HG02763 (cell line): ENCODE results near the gene DDX31.

ENCODE experiments used
- ATAC-seq: cut with Tn5 transposase; IDR thresholded peaks from one replicate; pipeline ENCODE4 v1.9.1; 2021; ENCODE audit warnings: mild to moderate bottlenecking, moderate library complexity; ENCODE audit not compliant: unreplicated experiment

The DDX31 gene

DNA sequence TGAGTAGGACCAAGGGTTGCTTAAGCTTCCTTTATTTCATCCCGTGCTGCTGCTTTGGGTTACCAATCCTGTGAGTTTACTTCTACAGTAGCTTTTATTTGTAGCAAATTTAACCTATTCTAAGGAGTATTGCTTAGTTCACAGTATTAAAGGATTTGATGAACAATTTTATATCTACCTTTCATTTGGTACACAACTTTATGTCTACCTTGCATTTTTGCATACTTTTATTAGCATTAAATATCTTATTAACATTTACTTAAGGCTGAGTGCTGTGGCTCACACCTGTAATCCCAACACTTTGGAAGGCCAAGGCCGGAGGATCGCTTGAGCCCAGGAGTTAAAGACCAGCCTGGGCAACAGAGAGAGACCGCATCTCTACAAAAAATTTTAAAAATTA lies 4.7 kb upstream of the DDX31 start:
- ATAC-seq, result no peak

- ATAC-seq, result no peak
Observed at GRCh38 chr9:132673355-132673754, 3.6 kb upstream of the DDX31 start.

DNA sequence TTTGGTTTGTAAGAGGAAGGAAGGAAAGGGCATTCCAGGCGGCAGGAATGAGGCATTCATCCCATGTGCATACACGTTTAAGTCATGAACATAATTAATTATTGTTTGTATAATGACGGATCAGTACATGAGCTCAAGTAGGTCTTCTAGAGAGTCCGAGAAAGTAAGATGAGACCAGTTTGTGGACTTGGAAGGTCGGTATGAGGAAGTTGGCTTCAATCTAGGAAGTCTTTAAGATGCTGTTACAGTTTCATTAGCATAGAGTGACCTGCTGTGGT lies 2.6 kb upstream of the DDX31 start:
- no peak for ATAC-seq

GRCh38 chr9:132671620-132672412 lies 2.0 kb upstream of the DDX31 start:
- ATAC-seq, result no peak

- peak; percentile 22 for ATAC-seq
Observed at GRCh38 chr9:132670457-132671391, 941 bp upstream of the DDX31 start, which contains the start of gene GTF3C4. TSS of gene GTF3C4 (plus strand) at chr9:132670464. CDS start at chr9:132670599, 135 bp downstream.

DNA sequence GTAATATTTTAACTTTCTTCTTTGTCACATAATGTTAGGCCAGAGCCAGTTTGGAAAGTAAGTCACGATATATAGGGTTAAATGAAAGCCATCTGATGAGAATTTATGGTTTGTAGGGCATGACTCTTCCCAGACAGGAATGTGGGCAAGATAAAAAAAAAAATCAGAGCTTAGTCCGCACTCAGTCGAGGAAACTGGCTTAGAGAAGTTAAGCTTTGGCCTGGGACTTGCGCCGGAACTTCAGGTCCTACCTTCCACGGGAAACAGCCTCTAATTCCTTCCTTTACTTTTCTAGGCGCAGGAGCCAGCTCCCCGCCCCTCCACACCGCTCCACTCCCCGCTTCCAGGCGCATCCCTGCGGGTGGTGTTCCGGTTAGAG lies 475 bp downstream of the DDX31 start:
- ATAC-seq, result no peak

GRCh38 chr9:132663851-132664250 lies 5.9 kb downstream of the DDX31 start:
- ATAC-seq, result no peak

- ATAC-seq, result no peak
Observed at GRCh38 chr9:132663117-132663516, 6.7 kb downstream of the DDX31 start.

- ATAC-seq, result no peak
Observed at GRCh38 chr9:132662152-132662945, 7.4 kb downstream of the DDX31 start.

DNA sequence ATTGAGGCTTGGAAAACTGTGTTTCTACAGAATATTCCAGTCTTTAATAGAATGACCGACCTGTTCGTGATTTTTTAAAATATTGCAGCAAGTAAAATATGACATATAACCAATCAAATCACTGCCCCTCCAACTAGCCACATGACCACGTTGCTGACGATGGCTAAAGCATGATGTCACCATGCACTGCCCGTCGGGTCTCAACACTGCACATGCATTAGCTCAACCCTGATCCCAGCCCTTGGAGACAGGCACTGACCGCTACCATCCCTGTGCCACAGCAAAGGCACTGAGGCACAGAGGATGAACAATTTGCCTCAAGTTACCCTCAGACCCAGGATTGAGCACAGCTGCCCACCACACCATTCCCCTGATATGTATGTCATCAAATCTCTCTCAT lies 13.5 kb downstream of the DDX31 start:
- no peak for ATAC-seq

DNA sequence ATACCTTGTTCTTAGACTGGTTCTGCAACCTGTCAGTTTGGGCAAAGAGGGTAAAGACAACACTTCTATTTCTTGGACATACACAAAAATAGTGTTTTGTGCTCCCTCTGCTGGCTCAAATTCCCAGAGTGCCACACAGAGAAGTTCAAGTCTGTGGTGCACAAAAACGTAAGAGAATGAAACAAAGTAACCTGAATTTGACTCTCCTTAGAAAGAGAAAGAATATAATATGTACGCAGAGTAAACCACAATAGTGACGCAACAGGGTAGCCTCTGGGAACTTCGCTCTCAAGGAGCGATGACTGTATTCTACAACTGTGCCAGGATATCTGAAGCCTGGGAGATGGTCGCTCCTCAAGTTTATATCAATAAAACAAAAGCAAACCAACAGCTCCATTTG lies 18.5 kb downstream of the DDX31 start:
- no peak for ATAC-seq

- ATAC-seq, result no peak
Observed at GRCh38 chr9:132648685-132649084, 21.1 kb downstream of the DDX31 start.

- no peak for ATAC-seq
Observed at GRCh38 chr9:132648283-132648682, 21.5 kb downstream of the DDX31 start.

- ATAC-seq, result no peak
Observed at GRCh38 chr9:132647806-132648205, 22.0 kb downstream of the DDX31 start.

DNA sequence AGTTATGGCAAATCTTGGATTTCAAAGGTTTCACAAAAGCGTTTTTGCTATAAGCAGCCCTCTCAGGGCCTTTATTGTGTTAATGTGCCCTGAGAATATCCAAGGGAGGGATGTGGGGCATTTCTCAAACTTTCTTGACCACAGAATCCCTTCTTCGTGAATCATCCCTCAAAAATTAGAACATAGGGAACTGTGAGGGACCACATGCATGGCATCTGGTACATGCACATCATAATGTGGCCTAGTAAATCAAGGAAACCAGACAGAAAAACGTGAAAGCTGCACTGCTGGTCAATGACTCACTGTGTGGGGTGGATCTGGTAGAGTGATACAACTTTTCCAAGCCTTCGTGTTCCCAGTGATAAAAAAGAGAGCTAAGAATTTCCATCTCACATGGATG lies 22.4 kb downstream of the DDX31 start:
- ATAC-seq, result no peak

GRCh38 chr9:132646726-132647125 lies 23.1 kb downstream of the DDX31 start:
- ATAC-seq, result no peak

- no peak for ATAC-seq
Observed at GRCh38 chr9:132645711-132646110, 24.1 kb downstream of the DDX31 start.

DNA sequence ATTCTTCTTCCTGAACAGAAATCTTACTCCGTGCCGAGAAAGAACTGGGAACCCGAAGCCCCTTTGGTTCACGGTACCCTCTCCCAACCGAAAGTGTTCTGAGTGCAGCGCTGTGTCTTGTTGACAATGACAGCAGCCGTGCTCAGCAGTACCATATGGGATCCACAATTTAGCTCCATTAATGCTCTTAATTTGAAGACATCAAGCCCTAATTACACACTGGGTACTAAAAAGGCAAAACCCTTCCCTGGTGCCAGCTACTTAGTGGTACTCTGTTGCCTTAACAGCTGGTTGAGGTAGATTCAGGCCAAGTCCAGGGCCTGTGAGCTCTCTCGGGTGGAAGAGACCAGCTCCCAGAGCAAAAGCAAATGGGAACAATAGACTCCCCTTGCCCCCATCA lies 24.5 kb downstream of the DDX31 start:
- no peak for ATAC-seq

DNA sequence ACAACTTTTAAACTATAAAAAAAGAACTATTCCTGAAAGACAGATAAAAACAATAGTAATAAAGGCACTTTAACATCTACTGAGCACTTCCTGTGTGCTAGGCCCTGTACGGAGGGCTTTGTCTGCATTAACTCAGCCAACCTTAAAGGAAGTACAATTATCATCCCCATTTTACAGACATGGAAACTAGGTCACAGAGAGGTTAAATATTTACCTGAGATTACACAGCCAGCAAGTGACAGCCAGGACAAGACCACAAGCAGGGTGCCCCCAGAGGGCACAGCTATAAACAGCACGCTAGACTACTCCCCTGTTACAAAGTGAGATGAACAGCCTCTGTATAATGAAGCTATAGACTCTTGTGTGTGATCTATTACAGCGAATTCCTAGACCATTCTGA lies 25.5 kb downstream of the DDX31 start:
- ATAC-seq, result no peak

DNA sequence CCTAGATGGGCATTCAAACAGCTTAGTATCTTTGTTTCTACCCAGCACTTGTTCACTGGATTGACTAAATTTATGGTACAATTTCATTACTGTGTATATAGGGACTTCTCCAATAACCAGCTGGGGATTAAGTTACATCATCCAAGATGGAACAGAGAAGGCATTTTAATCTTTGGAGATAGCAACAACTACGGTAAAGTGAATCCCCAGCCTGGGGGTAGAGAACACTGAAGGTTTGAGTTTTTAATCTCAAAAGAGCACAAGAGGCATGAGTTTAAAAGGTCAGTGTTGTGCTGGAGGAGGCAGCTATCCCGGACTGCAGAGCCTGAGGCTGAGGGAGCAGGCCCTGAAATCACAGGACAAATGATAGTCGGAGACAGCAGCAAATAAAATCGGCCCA lies 28.6 kb downstream of the DDX31 start:
- ATAC-seq, result no peak

DNA sequence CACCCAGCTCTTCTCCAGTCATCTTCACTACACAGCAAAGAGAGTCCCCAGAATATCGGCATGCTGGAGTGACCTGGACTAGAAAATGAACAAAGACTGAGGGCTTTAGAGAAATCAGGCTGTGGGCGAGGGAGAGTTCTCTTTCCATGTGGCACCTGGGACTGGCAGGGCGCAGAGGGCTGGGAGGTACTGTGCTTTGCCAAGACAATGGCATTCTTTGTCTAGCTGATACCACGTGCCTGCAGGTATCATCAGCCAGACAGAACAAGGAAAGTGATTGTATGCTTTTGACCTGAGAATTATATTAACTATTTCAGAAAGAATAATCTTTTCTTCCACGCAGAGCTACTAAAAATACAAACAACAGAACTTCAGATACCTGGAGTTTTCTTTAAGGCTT lies 30.5 kb downstream of the DDX31 start:
- no peak for ATAC-seq
